Smooth muscle cell (in vitro differentiated cells): Measurements from ENCODE around the gene OCEL1. TPM values are rescaled to one million over a fixed set of nuclear protein-coding genes. Genes with fewer than 3 reads are reported as not detected.

ENCODE experiments used
- DNase-seq: peaks from one replicate; lab custom pipeline; 2025; ENCODE audit not compliant: unreplicated experiment; lab: John Stamatoyannopoulos, UW
- H2AFZ ChIP-seq: fragments of 200-600 bp; sonication (generic); 2 replicates; pipeline ENCODE4 v1.6.0; 2016; ENCODE audit warnings: antibody characterized with exemption, low read depth, mild to moderate bottlenecking
- H3F3A ChIP-seq: fragments of 200-600 bp; sonication (generic); 2 replicates; pipeline ENCODE4 v1.6.0; 2017; ENCODE audit warnings: antibody characterized with exemption, low read depth
- H3K27ac ChIP-seq: fragments of 200-600 bp; sonication (generic); 2 replicates; pipeline ENCODE4 v1.5.1; 2016; ENCODE audit warnings: low read depth, mild to moderate bottlenecking
- H3K27me3 ChIP-seq: fragments of 200-600 bp; sonication (generic); 2 replicates; pipeline ENCODE4 v1.6.1; 2016; ENCODE audit warnings: low read depth, mild to moderate bottlenecking
- H3K36me3 ChIP-seq: fragments of 200-600 bp; sonication (generic); 2 replicates; pipeline ENCODE4 v1.5.1; 2016; ENCODE audit warnings: low read depth
- H3K4me1 ChIP-seq: fragments of 200-600 bp; sonication (generic); 2 replicates; pipeline ENCODE4 v1.5.1; 2016; ENCODE audit warnings: low read depth
- H3K4me2 ChIP-seq: fragments of 200-600 bp; sonication (generic); 2 replicates; pipeline ENCODE4 v1.6.0; 2016; ENCODE audit warnings: mild to moderate bottlenecking
- H3K4me3 ChIP-seq: fragments of 200-600 bp; sonication (generic); 2 replicates; pipeline ENCODE4 v1.5.1; 2016; ENCODE audit warnings: mild to moderate bottlenecking
- H3K79me2 ChIP-seq: fragments of 200-600 bp; sonication (generic); 2 replicates; pipeline ENCODE4 v1.6.0; 2016; ENCODE audit warnings: low read depth, mild to moderate bottlenecking
- H3K9ac ChIP-seq: fragments of 200-600 bp; sonication (generic); 2 replicates; pipeline ENCODE4 v1.6.0; 2016; ENCODE audit warnings: low read depth
- H3K9me3 ChIP-seq: fragments of 200-600 bp; sonication (generic); replicated peaks from 2 replicates; pipeline ENCODE4 v1.5.1; 2016; ENCODE audit warnings: low read depth
- H4K20me1 ChIP-seq: fragments of 200-600 bp; sonication (generic); 2 replicates; pipeline ENCODE4 v1.6.0; 2016; ENCODE audit warnings: low read depth
- WGBS: methylation state at CpG from one replicate; pipeline ENCODE4 v1.1.7; 2016; ENCODE audit warnings: low lambda C conversion rate; 5-methylcytosine and 5-hydroxymethylcytosine counted together
- polyA plus RNA-seq: library from polyadenylated mRNA; unstranded; fragments of >200 nt; fragmentation: Nextera tagmentation; extraction: Ambion mirVana; gene quantifications from 2 replicates; pipeline ENCODE4 v1.2.1, GENCODE V29; 2016
- total RNA-seq: library from RNA; depleted of rRNA; stranded (reverse); fragments of >200 nt; gene quantifications from 2 replicates; pipeline ENCODE4 v1.2.3, GENCODE V29; 2014
- TF ChIP-seq, protein P1 (sequence below): fragments of 200-600 bp; sonication (generic); IDR thresholded peaks from 2 replicates; pipeline ENCODE4 v1.5.1; 2017; ENCODE audit warnings: borderline replicate concordance, mild to moderate bottlenecking, antibody characterized with exemption; ENCODE audit not compliant: insufficient read depth, poor library complexity, severe bottlenecking

Gene OCEL1, protein sequence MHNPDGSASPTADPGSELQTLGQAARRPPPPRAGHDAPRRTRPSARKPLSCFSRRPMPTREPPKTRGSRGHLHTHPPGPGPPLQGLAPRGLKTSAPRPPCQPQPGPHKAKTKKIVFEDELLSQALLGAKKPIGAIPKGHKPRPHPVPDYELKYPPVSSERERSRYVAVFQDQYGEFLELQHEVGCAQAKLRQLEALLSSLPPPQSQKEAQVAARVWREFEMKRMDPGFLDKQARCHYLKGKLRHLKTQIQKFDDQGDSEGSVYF
- 2.9 and 3.2 TPM in 2 replicates for total RNA-seq
- 34.9 and 41.3 TPM in 2 replicates for polyA plus RNA-seq

DNA sequence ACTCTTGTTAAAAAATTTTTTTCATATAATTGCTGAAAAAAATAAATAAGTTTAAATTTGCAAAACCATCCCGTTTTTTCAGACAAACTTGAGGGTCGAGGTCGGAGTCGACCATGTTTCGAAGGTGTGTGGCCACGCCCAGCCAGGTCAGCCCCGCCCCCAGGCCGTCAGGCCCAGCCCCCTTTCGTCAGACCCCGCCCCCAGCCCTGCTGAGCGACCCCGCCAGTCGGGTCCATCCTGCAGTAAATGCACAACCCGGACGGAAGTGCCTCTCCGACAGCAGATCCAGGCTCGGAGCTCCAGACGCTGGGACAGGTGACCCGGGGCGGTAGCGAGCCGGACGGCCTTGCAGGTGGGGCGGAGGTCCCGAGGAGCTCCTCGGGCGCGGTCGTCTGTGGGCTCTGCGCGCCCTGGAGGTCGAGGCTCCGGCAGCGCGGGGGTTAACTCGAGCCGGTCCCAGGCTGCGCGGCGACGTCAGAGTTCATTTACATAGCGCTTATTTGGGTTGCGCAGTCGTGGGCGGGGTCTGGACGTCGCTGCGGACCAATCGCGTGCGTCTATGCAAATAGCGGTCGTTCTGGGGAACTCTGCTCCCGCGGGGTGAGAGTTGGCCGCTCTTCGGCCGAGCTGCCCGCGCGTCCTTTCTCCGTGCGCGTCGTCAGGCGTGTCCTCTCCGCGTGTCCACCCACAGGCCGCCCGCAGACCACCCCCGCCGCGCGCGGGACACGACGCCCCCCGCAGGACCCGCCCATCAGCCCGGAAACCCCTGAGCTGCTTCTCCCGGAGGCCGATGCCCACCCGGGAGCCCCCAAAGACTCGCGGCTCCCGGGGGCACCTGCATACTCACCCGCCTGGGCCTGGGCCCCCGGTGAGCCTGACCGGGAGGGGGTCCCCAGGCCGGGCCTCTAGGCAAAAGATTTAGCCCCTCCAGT is at the start of gene OCEL1:
Gene OCEL1 (plus strand): TSS at position 225 of the 932 bp plus-strand sequence. CDS start 22 bp downstream, at position 247.
- no peaks in the 10 kb centered on the region for H3K36me3 ChIP-seq
- peak; percentile 97 for DNase-seq
- H3F3A ChIP-seq, result peaks cover 21% of the 10 kb centered on the region
- H3K79me2 ChIP-seq, result no peaks in the 10 kb centered on the region
- peak within 1 kb of the TSS; percentile 18 for H2AFZ ChIP-seq
- peak within 1 kb of the TSS; percentile 67 for H3K9ac ChIP-seq
- no peaks in the 10 kb centered on the region for H3K27me3 ChIP-seq
- TF ChIP-seq, protein P1, sequence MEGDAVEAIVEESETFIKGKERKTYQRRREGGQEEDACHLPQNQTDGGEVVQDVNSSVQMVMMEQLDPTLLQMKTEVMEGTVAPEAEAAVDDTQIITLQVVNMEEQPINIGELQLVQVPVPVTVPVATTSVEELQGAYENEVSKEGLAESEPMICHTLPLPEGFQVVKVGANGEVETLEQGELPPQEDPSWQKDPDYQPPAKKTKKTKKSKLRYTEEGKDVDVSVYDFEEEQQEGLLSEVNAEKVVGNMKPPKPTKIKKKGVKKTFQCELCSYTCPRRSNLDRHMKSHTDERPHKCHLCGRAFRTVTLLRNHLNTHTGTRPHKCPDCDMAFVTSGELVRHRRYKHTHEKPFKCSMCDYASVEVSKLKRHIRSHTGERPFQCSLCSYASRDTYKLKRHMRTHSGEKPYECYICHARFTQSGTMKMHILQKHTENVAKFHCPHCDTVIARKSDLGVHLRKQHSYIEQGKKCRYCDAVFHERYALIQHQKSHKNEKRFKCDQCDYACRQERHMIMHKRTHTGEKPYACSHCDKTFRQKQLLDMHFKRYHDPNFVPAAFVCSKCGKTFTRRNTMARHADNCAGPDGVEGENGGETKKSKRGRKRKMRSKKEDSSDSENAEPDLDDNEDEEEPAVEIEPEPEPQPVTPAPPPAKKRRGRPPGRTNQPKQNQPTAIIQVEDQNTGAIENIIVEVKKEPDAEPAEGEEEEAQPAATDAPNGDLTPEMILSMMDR, result no peak
- H3K9me3 ChIP-seq, result no peaks in the 10 kb centered on the region
- WGBS, result under 1% methylated on average over 63 of the region's 90 CpGs
- peak within 1 kb of the TSS; percentile 96 for H3K4me2 ChIP-seq
- H3K27ac ChIP-seq, result peak within 1 kb of the TSS; percentile 48
- H3K4me3 ChIP-seq, result peak within 1 kb of the TSS; percentile 70
- H3K4me1 ChIP-seq, result peaks cover 5% of the 10 kb centered on the region
- H4K20me1 ChIP-seq, result no peaks in the 10 kb centered on the region

DNA sequence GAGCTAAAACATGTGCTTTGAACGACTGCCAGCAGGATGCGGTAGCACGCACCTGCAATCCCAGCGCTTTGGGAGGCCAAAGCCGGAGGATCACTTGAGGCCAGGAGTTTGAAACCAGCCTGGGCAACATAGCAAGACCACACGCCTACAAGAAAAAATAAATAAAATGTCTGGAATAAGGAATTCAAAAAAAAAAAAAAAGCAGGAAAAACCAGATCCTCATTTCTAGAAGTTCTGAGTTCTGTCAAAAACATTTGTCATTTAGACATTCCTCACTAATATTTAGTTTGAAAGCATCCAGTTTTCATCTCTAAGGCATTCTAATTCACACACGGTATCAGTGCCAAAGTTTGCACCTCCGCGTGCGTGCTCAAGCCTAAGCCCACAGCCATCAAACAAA is 47.7 kb upstream of the OCEL1 start:
- H3K4me2 ChIP-seq, result no peak overlapping the region

DNA sequence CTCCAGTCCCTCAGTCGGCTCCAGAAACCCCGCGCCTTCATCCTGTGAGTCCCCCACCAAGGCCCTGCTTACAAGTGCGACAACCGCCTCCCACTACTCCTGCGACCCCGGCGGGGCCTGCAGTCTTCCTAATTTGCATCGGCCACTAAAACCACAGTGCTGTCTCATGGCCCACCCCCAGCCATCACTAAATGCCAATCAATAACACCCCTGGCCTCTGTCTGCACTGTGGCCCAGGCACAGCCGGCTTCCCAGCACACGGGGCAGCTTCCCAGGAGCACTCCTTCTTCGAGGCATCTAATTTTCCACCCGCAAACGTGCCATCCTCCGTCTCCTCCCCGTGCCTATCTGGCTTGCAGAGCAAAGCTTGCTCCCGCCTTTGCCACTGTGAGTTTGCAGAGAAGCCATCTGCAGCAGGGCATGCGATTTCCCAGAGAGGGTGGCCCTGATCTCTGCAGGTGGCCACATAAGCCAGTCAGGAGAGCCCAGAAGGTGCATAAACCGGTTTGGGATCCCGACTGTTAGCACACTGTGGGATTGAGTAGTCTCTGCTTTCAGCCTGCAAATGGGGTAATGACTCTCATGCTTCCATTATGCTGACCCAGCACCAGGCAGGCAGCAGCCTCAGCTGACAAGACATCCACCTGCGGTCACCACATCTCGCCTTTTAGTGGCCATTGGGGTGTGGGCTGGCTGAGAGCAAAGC is 44.9 kb upstream of the OCEL1 start:
- Histone ChIP-seq H3K27me3 (no peaks in the 10 kb centered on the region), H3K27ac (no peak overlapping the region), H3K4me1 (no peaks in the 10 kb centered on the region), H3F3A (no peaks in the 10 kb centered on the region), H2AFZ (no peak overlapping the region), H4K20me1 (no peaks in the 10 kb centered on the region), H3K36me3 (peaks cover under 1% of the 10 kb centered on the region), H3K79me2 (no peaks in the 10 kb centered on the region), H3K4me3 (no peak overlapping the region), H3K9ac (no peak overlapping the region), H3K9me3 (no peaks in the 10 kb centered on the region), H3K4me2 (no peak overlapping the region)
- WGBS, result 88% methylated on average over 20 of the region's 22 CpGs
- DNase-seq, result no peak
- TF ChIP-seq, protein P1, result no peak

More for the DNA sequence above, 47.7 kb upstream of the OCEL1 start:
- Histone ChIP-seq H3K4me3 (no peak overlapping the region), H3K9me3 (no peaks in the 10 kb centered on the region), H3K9ac (no peak overlapping the region), H3K4me1 (no peaks in the 10 kb centered on the region), H4K20me1 (no peaks in the 10 kb centered on the region), H3K27me3 (no peaks in the 10 kb centered on the region), H2AFZ (no peak overlapping the region), H3K36me3 (no peaks in the 10 kb centered on the region), H3F3A (no peaks in the 10 kb centered on the region), H3K27ac (no peak overlapping the region), H3K79me2 (no peaks in the 10 kb centered on the region)
- TF ChIP-seq, protein P1, result no peak
- WGBS, result 97% methylated on average over 10 of the region's 10 CpGs
- DNase-seq, result no peak
